K562 (cell line): ENCODE measurements around the gene UPK2. TPM values are rescaled to one million over a fixed set of nuclear protein-coding genes. Genes with fewer than 3 reads are reported as not detected.

ENCODE experiments used
- CHD4 ChIP-seq: fragments of 200-600 bp; sonication (generic); IDR thresholded peaks from 3 replicates; pipeline ENCODE4 v1.6.1; 2012; ENCODE audit warnings: low read depth, mild to moderate bottlenecking, mixed read lengths, low read length, inconsistent platforms; ENCODE audit not compliant: insufficient read depth, insufficient replicate concordance, poor library complexity, severe bottlenecking
- KDM2B ChIP-seq: fragments of 250-450 bp; sonication (Bioruptor Pico); IDR thresholded peaks from 2 replicates; pipeline ENCODE4 v1.8.0; 2021; ENCODE audit warnings: mild to moderate bottlenecking, moderate library complexity
- KDM5B ChIP-seq: fragments of 200-600 bp; sonication (generic); IDR thresholded peaks from 2 replicates; pipeline ENCODE4 v1.6.1; 2012; ENCODE audit warnings: low read depth, mild to moderate bottlenecking, moderate library complexity, low read length, control low read depth, inconsistent platforms; ENCODE audit not compliant: insufficient replicate concordance
- MEF2A ChIP-seq: IDR thresholded peaks from 2 replicates; pipeline ENCODE4 v1.6.1; 2011; ENCODE audit warnings: low read depth, mild to moderate bottlenecking, low read length, moderate library complexity; ENCODE audit not compliant: control insufficient read depth
- NRF1 ChIP-seq, 2 experiments: fragments of 450-650 bp; IDR thresholded peaks in 1 of 2; conservative IDR thresholded peaks in 1 of 2; 2 replicates each; pipeline ENCODE4 v1.6.1; 2014; ENCODE audit warnings: mild to moderate bottlenecking in 2 of 2
- PPARD ChIP-seq: fragments of 250-450 bp; sonication (Bioruptor Pico); IDR thresholded peaks from 2 replicates; pipeline ENCODE4 v1.8.0; 2022; ENCODE audit warnings: inconsistent platforms, mild to moderate bottlenecking, moderate library complexity
- RCOR1 ChIP-seq, 2 experiments: IDR thresholded peaks; 2 replicates each; pipeline ENCODE4 v1.6.1; 2012; ENCODE audit warnings: low read depth in 2 of 2, low read length in 2 of 2, borderline replicate concordance in 1 of 2, improper control_type of control experiment in 1 of 2
- WHSC1 ChIP-seq: IDR thresholded peaks from one replicate; pipeline ENCODE4 v1.6.1; 2012; ENCODE audit warnings: low read length, control low read depth, inconsistent platforms
- XRCC5 ChIP-seq: fragments of 200-400 bp; formaldehyde crosslinking; IDR thresholded peaks from 2 replicates; pipeline ENCODE4 v1.6.1; 2017; ENCODE audit warnings: low read depth, mild to moderate bottlenecking, low read length
- ZBTB17 ChIP-seq: fragments of 450-650 bp; formaldehyde crosslinking; IDR thresholded peaks from 2 replicates; pipeline ENCODE4 v1.4.0; 2020; ENCODE audit warnings: mild to moderate bottlenecking
- ZNF239 ChIP-seq: fragments of 250-450 bp; sonication (Bioruptor Pico); IDR thresholded peaks from 2 replicates; pipeline ENCODE4 v1.4.0; 2020; ENCODE audit warnings: mild to moderate bottlenecking
- ZNF668 ChIP-seq: fragments of 250-450 bp; sonication (Bioruptor Pico); IDR thresholded peaks from 2 replicates; pipeline ENCODE4 v1.8.0; 2022; ENCODE audit warnings: mild to moderate bottlenecking, inconsistent platforms
- polyA plus RNA-seq, 8 experiments: library from polyadenylated mRNA; depleted of rRNA in 4 of 8; stranded (reverse) in 5 of 8; unstranded in 3 of 8; fragments of >200 nt; fragmentation: Nextera tagmentation in 2 of 8; fragmentation: Illumina TruSeq in 1 of 8; extraction: Ambion mirVana in 2 of 8; extraction: Trizol in 1 of 8; gene quantifications; 2 replicates each; pipeline versions ENCODE4 v1.2.1 to v1.2.3, GENCODE V29; 2011 to 2014; ENCODE audit warnings: inconsistent platforms in 1 of 8, missing spikeins in 1 of 8
- total RNA-seq, 7 experiments: library from RNA; depleted of rRNA in 6 of 7; stranded (reverse); fragments of >200 nt in 6 of 7; fragmentation: Illumina TruSeq in 2 of 7; extraction: Trizol in 2 of 7; gene quantifications; 2 replicates each; pipeline versions ENCODE4 v1.2.1 to v1.2.3, GENCODE V29; 2011 to 2021; ENCODE audit warnings: low replicate concordance in 1 of 7
- TF ChIP-seq, protein P1 (sequence below): fragments of 200-800 bp; sonication (Bioruptor generic); IDR thresholded peaks from 2 replicates; pipeline ENCODE4 v1.6.1; 2016; ENCODE audit warnings: missing genetic modification characterization, missing compliant biosample characterization
- TF ChIP-seq, protein P2 (sequence below): sonication (generic); formaldehyde crosslinking; IDR thresholded peaks from 2 replicates; pipeline ENCODE4 v1.8.0; 2023; ENCODE audit warnings: missing genetic modification reagents, mild to moderate bottlenecking, borderline replicate concordance
- TF ChIP-seq, protein P3 (sequence below): fragments of 450-650 bp; IDR thresholded peaks from 2 replicates; pipeline ENCODE4 v1.6.1; 2016; ENCODE audit warnings: missing biosample characterization, missing genetic modification characterization

The UPK2 gene
- total and polyA plus RNA-seq, 9 of the 15 experiments (the other 6 are each of a cell fraction or from before 2014, with no cell fraction given) = not detected

DNA sequence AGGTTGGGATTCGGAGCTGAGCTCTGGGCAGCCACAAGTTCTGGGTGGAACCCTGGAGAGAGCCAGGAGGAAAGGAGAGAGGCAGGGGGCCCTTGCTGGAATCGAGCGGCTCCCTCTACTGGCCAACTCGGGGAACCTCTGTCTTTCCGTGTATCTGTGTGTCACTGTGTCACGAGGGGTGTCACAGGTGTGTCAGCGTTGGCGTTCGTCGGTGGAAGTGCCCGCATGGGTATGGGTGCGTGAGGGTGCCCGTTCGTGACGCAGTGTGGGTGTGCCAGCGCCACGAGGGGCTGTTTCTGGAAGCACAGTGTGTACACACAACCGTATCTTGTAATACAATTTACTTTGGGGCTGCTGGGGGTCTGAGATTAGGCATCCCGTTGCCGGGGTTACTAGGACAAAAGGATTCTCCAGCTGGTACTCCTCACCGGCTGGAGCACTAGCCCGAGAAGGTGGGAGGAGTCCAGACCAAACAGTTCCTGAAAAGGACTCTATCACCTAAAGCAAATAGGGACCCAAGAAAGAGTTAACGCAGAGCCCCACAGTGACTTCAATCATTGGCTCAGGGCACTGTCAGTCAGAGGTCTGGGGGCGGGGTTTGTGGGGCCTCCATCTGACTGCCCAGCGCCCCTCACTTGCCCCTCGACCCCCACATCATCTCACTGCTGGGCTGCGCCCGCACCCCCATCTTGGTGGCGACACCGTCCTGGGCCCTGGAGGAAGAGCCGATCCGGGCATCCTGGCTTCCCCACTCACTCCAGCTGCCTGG is 27.8 kb upstream of the UPK2 start (continued):
- TF ChIP-seq, protein P1, sequence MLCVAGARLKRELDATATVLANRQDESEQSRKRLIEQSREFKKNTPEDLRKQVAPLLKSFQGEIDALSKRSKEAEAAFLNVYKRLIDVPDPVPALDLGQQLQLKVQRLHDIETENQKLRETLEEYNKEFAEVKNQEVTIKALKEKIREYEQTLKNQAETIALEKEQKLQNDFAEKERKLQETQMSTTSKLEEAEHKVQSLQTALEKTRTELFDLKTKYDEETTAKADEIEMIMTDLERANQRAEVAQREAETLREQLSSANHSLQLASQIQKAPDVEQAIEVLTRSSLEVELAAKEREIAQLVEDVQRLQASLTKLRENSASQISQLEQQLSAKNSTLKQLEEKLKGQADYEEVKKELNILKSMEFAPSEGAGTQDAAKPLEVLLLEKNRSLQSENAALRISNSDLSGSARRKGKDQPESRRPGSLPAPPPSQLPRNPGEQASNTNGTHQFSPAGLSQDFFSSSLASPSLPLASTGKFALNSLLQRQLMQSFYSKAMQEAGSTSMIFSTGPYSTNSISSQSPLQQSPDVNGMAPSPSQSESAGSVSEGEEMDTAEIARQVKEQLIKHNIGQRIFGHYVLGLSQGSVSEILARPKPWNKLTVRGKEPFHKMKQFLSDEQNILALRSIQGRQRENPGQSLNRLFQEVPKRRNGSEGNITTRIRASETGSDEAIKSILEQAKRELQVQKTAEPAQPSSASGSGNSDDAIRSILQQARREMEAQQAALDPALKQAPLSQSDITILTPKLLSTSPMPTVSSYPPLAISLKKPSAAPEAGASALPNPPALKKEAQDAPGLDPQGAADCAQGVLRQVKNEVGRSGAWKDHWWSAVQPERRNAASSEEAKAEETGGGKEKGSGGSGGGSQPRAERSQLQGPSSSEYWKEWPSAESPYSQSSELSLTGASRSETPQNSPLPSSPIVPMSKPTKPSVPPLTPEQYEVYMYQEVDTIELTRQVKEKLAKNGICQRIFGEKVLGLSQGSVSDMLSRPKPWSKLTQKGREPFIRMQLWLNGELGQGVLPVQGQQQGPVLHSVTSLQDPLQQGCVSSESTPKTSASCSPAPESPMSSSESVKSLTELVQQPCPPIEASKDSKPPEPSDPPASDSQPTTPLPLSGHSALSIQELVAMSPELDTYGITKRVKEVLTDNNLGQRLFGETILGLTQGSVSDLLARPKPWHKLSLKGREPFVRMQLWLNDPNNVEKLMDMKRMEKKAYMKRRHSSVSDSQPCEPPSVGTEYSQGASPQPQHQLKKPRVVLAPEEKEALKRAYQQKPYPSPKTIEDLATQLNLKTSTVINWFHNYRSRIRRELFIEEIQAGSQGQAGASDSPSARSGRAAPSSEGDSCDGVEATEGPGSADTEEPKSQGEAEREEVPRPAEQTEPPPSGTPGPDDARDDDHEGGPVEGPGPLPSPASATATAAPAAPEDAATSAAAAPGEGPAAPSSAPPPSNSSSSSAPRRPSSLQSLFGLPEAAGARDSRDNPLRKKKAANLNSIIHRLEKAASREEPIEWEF (CRISPR knock-in tag) = no peak
- TF ChIP-seq NRF1 (conservative IDR thresholded peaks at IDR 0.05 in 1 of 2, IDR thresholded peaks at IDR 0.05 in 1 of 2) (peak in 1 of 2 experiments; percentile 43; a peak in 1 of 4 replicates), ZNF239 (no peak), CHD4 (peak; percentile 25), ZNF668 (no peak), KDM2B (CRISPR knock-in tag) (no peak), KDM5B (peak; percentile 54), RCOR1 (IDR thresholded peaks at IDR 0.05; ENCODE audit: borderline replicate concordance in 1 of 2, low read depth in 2 of 2, low read length in 2 of 2) (no peak), XRCC5 (no peak; the same call in 1 of the 2 replicates), PPARD (CRISPR knock-in tag) (no peak), WHSC1 (no peak), MEF2A (no peak), ZBTB17 (CRISPR knock-in tag) (no peak)
- TF ChIP-seq, protein P2, sequence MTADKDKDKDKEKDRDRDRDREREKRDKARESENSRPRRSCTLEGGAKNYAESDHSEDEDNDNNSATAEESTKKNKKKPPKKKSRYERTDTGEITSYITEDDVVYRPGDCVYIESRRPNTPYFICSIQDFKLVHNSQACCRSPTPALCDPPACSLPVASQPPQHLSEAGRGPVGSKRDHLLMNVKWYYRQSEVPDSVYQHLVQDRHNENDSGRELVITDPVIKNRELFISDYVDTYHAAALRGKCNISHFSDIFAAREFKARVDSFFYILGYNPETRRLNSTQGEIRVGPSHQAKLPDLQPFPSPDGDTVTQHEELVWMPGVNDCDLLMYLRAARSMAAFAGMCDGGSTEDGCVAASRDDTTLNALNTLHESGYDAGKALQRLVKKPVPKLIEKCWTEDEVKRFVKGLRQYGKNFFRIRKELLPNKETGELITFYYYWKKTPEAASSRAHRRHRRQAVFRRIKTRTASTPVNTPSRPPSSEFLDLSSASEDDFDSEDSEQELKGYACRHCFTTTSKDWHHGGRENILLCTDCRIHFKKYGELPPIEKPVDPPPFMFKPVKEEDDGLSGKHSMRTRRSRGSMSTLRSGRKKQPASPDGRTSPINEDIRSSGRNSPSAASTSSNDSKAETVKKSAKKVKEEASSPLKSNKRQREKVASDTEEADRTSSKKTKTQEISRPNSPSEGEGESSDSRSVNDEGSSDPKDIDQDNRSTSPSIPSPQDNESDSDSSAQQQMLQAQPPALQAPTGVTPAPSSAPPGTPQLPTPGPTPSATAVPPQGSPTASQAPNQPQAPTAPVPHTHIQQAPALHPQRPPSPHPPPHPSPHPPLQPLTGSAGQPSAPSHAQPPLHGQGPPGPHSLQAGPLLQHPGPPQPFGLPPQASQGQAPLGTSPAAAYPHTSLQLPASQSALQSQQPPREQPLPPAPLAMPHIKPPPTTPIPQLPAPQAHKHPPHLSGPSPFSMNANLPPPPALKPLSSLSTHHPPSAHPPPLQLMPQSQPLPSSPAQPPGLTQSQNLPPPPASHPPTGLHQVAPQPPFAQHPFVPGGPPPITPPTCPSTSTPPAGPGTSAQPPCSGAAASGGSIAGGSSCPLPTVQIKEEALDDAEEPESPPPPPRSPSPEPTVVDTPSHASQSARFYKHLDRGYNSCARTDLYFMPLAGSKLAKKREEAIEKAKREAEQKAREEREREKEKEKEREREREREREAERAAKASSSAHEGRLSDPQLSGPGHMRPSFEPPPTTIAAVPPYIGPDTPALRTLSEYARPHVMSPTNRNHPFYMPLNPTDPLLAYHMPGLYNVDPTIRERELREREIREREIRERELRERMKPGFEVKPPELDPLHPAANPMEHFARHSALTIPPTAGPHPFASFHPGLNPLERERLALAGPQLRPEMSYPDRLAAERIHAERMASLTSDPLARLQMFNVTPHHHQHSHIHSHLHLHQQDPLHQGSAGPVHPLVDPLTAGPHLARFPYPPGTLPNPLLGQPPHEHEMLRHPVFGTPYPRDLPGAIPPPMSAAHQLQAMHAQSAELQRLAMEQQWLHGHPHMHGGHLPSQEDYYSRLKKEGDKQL (CRISPR knock-in tag) = no peak
- TF ChIP-seq, protein P3, sequence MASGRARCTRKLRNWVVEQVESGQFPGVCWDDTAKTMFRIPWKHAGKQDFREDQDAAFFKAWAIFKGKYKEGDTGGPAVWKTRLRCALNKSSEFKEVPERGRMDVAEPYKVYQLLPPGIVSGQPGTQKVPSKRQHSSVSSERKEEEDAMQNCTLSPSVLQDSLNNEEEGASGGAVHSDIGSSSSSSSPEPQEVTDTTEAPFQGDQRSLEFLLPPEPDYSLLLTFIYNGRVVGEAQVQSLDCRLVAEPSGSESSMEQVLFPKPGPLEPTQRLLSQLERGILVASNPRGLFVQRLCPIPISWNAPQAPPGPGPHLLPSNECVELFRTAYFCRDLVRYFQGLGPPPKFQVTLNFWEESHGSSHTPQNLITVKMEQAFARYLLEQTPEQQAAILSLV = no peak
